ENCODE data around the gene HTRA3.

Gene HTRA3

GRCh38 chr4:8230033-8230432, 39.5 kb upstream of the HTRA3 start:
- Mint-ChIP-seq H3K9me3 (no peaks in the 10 kb centered on the region), H3K27ac (no peak overlapping the region), H3K4me3 (no peak overlapping the region), H3K4me1 (peaks cover 43% of the 10 kb centered on the region), H3K27me3 (peaks cover 8% of the 10 kb centered on the region)
- ATAC-seq (no peak), DNase-seq (no peak)

GRCh38 chr4:8230891-8231290, 38.7 kb upstream of the HTRA3 start:
- Mint-ChIP-seq H3K9me3 (no peaks in the 10 kb centered on the region), H3K4me3 (no peak overlapping the region), H3K27ac (no peak overlapping the region), H3K4me1 (peaks cover 34% of the 10 kb centered on the region), H3K27me3 (no peaks in the 10 kb centered on the region)
- no peak for ATAC-seq
- DNase-seq = no peak

- Mint-ChIP-seq H3K9me3 (no peaks in the 10 kb centered on the region), H3K4me3 (no peak overlapping the region), H3K27me3 (no peaks in the 10 kb centered on the region), H3K4me1 (peaks cover 32% of the 10 kb centered on the region), H3K27ac (no peak overlapping the region)
- ATAC-seq = no peak
- DNase-seq = no peak
Measured at GRCh38 chr4:8231551-8232049, 38.0 kb upstream of the HTRA3 start.

- Mint-ChIP-seq H3K27me3 (no peaks in the 10 kb centered on the region), H3K9me3 (no peaks in the 10 kb centered on the region), H3K4me3 (no peak overlapping the region), H3K4me1 (peaks cover 22% of the 10 kb centered on the region), H3K27ac (no peak overlapping the region)
- DNase-seq (no peak), ATAC-seq (no peak)
Measured at GRCh38 chr4:8232748-8233147, 36.8 kb upstream of the HTRA3 start.

- Mint-ChIP-seq H3K4me3 (no peak overlapping the region), H3K27me3 (no peaks in the 10 kb centered on the region), H3K4me1 (peaks cover 11% of the 10 kb centered on the region), H3K9me3 (no peaks in the 10 kb centered on the region), H3K27ac (no peak overlapping the region)
- ATAC-seq (no peak), DNase-seq (no peak)
Measured at GRCh38 chr4:8233672-8234484, 35.7 kb upstream of the HTRA3 start.

- DNase-seq (no peak), ATAC-seq (no peak)
- H3K27me3 Mint-ChIP-seq = no peaks in the 10 kb centered on the region
- peaks cover 4% of the 10 kb centered on the region for H3K4me1 Mint-ChIP-seq
- H3K4me3 Mint-ChIP-seq = no peak overlapping the region
- H3K27ac Mint-ChIP-seq = no peak overlapping the region
- no peaks in the 10 kb centered on the region for H3K9me3 Mint-ChIP-seq
Measured at GRCh38 chr4:8234715-8235114, 34.8 kb upstream of the HTRA3 start.

- Mint-ChIP-seq H3K4me1 (peaks cover 4% of the 10 kb centered on the region), H3K9me3 (no peaks in the 10 kb centered on the region), H3K27me3 (no peaks in the 10 kb centered on the region), H3K27ac (no peak overlapping the region), H3K4me3 (no peak overlapping the region)
- DNase-seq (no peak), ATAC-seq (no peak)
Measured at GRCh38 chr4:8235224-8235623, 34.3 kb upstream of the HTRA3 start.

GRCh38 chr4:8235686-8236085, 33.9 kb upstream of the HTRA3 start:
- H3K9me3 Mint-ChIP-seq = no peaks in the 10 kb centered on the region

GRCh38 chr4:8236106-8236919, 33.2 kb upstream of the HTRA3 start:
- no peak for ATAC-seq
- no peak overlapping the region for H3K4me3 Mint-ChIP-seq
- H3K4me1 Mint-ChIP-seq = peaks cover 4% of the 10 kb centered on the region
- no peak overlapping the region for H3K27ac Mint-ChIP-seq
- H3K27me3 Mint-ChIP-seq = no peaks in the 10 kb centered on the region
- no peak for DNase-seq
- H3K9me3 Mint-ChIP-seq = no peaks in the 10 kb centered on the region

More at GRCh38 chr4:8235686-8236085, 33.9 kb upstream of the HTRA3 start:
- ATAC-seq (no peak), DNase-seq (no peak)
- Mint-ChIP-seq H3K4me3 (no peak overlapping the region), H3K27ac (peak overlapping the region in 1 of 2 donors; percentile 42), H3K4me1 (peaks cover 4% of the 10 kb centered on the region), H3K27me3 (no peaks in the 10 kb centered on the region)

- H3K4me3 Mint-ChIP-seq = no peak overlapping the region
- no peak for DNase-seq
- H3K4me1 Mint-ChIP-seq = peaks cover 7% of the 10 kb centered on the region
- no peak for ATAC-seq
- no peaks in the 10 kb centered on the region for H3K9me3 Mint-ChIP-seq
- no peak overlapping the region for H3K27ac Mint-ChIP-seq
- H3K27me3 Mint-ChIP-seq = no peaks in the 10 kb centered on the region
Measured at GRCh38 chr4:8236920-8237195, 32.7 kb upstream of the HTRA3 start.

- Mint-ChIP-seq H3K9me3 (no peaks in the 10 kb centered on the region), H3K27me3 (no peaks in the 10 kb centered on the region), H3K4me1 (peaks cover 12% of the 10 kb centered on the region), H3K4me3 (no peak overlapping the region), H3K27ac (no peak overlapping the region)
- DNase-seq (no peak), ATAC-seq (no peak)
Measured at GRCh38 chr4:8237256-8237989, 32.1 kb upstream of the HTRA3 start.

- no peak overlapping the region for H3K27ac Mint-ChIP-seq
- no peaks in the 10 kb centered on the region for H3K9me3 Mint-ChIP-seq
- H3K4me1 Mint-ChIP-seq = peaks cover 12% of the 10 kb centered on the region
- ATAC-seq = no peak
- no peak for DNase-seq
- no peak overlapping the region for H3K4me3 Mint-ChIP-seq
- no peaks in the 10 kb centered on the region for H3K27me3 Mint-ChIP-seq
Measured at GRCh38 chr4:8238036-8238511, 31.5 kb upstream of the HTRA3 start.

GRCh38 chr4:8238515-8239053, 31.0 kb upstream of the HTRA3 start:
- ATAC-seq (no peak), DNase-seq (no peak)
- Mint-ChIP-seq H3K27ac (no peak overlapping the region), H3K4me3 (no peak overlapping the region), H3K4me1 (peaks cover 12% of the 10 kb centered on the region), H3K9me3 (no peaks in the 10 kb centered on the region), H3K27me3 (no peaks in the 10 kb centered on the region)

GRCh38 chr4:8239226-8239625, 30.3 kb upstream of the HTRA3 start:
- DNase-seq = no peak
- Mint-ChIP-seq H3K4me3 (no peak overlapping the region), H3K27me3 (no peaks in the 10 kb centered on the region), H3K4me1 (peaks cover 12% of the 10 kb centered on the region), H3K9me3 (no peaks in the 10 kb centered on the region), H3K27ac (no peak overlapping the region)
- no peak for ATAC-seq

- Mint-ChIP-seq H3K27ac (no peak overlapping the region), H3K9me3 (no peaks in the 10 kb centered on the region), H3K4me1 (peaks cover 10% of the 10 kb centered on the region), H3K27me3 (no peaks in the 10 kb centered on the region), H3K4me3 (no peak overlapping the region)
- no peak for ATAC-seq
- DNase-seq = no peak
Measured at GRCh38 chr4:8239661-8240060, 29.9 kb upstream of the HTRA3 start.

Measured in stimulated activated naive CD8-positive, alpha-beta T cell treated with anti-CD3 and anti-CD28 coated beads, Interleukin-15, amount 100 ng/mL, for 72 hours (primary cell).